ENCODE measurements around the gene SNX20.

The SNX20 gene

GRCh38 chr16:50679676-50680555, 1.2 kb downstream of the SNX20 start:
- DNase-seq (ENCODE audit: low read depth), result no peak

- DNase-seq (ENCODE audit: low read depth), result no peak
These were observed 1.8 kb downstream of the SNX20 start for GRCh38 chr16:50679266-50679665.

- DNase-seq (ENCODE audit: low read depth), result no peak
These were observed 2.6 kb downstream of the SNX20 start for GRCh38 chr16:50678531-50678930.

GRCh38 chr16:50677351-50677750, 3.8 kb downstream of the SNX20 start:
- DNase-seq (ENCODE audit: low read depth), result no peak

- no peak for DNase-seq (ENCODE audit: low read depth)
These were observed 4.4 kb downstream of the SNX20 start for GRCh38 chr16:50676684-50677225.

- no peak for DNase-seq (ENCODE audit: low read depth)
These were observed 5.2 kb downstream of the SNX20 start for GRCh38 chr16:50675686-50676610.

- no peak for DNase-seq (ENCODE audit: low read depth)
These were observed 6.3 kb downstream of the SNX20 start for GRCh38 chr16:50674831-50675230.

- no peak for DNase-seq (ENCODE audit: low read depth)
These were observed 7.4 kb downstream of the SNX20 start for GRCh38 chr16:50673496-50674275.

- no peak for DNase-seq (ENCODE audit: low read depth)
These were observed 9.4 kb downstream of the SNX20 start for GRCh38 chr16:50671644-50672260.

GRCh38 chr16:50670476-50670875, 10.6 kb downstream of the SNX20 start:
- DNase-seq (ENCODE audit: low read depth), result no peak

GRCh38 chr16:50669741-50670140, 11.4 kb downstream of the SNX20 start:
- DNase-seq (ENCODE audit: low read depth), result no peak

- no peak for DNase-seq (ENCODE audit: low read depth)
These were observed 12.6 kb downstream of the SNX20 start for GRCh38 chr16:50668368-50669008.

- DNase-seq (ENCODE audit: low read depth), result no peak
These were observed 13.4 kb downstream of the SNX20 start for GRCh38 chr16:50667497-50668367.

- no peak for DNase-seq (ENCODE audit: low read depth)
These were observed 14.2 kb downstream of the SNX20 start for GRCh38 chr16:50666658-50667496.

- DNase-seq (ENCODE audit: low read depth), result peak; percentile 20
These were observed 15.8 kb downstream of the SNX20 start for GRCh38 chr16:50665128-50665878.

GRCh38 chr16:50664270-50664669, 16.8 kb downstream of the SNX20 start:
- DNase-seq (ENCODE audit: low read depth), result no peak

GRCh38 chr16:50662306-50662940, 18.7 kb downstream of the SNX20 start:
- no peak for DNase-seq (ENCODE audit: low read depth)

- no peak for DNase-seq (ENCODE audit: low read depth)
These were observed 21.3 kb downstream of the SNX20 start for GRCh38 chr16:50659806-50660205.
